OCI-LY3 (cell line): Measurements from ENCODE around the gene FRAS1.

Source experiments
- H2AFZ ChIP-seq: fragments of 200-600, 300-600 bp; shearing (Covaris generic); 2 replicates; pipeline ENCODE4 v1.6.0; 2014; ENCODE audit warnings: antibody characterized with exemption, low read depth, low read length
- H3K27ac ChIP-seq: fragments of 200-600, 300-600 bp; sonication (generic); 2 replicates; pipeline ENCODE4 v1.5.1; 2014; ENCODE audit warnings: mild to moderate bottlenecking, low read length, moderate library complexity, mixed read lengths
- H3K27me3 ChIP-seq: fragments of 200-600, 300-600 bp; sonication (generic); 2 replicates; pipeline ENCODE4 v1.6.1; 2014; ENCODE audit warnings: low read depth, low read length, mixed read lengths
- H3K36me3 ChIP-seq: fragments of 200-600, 300-600 bp; sonication (generic); replicated peaks from 2 replicates; pipeline ENCODE3; 2014; ENCODE audit warnings: low read depth, low read length, mixed read lengths
- H3K4me1 ChIP-seq: fragments of 300-600, 200-600 bp; sonication (generic); 2 replicates; pipeline ENCODE4 v1.6.1; 2014; ENCODE audit warnings: low read length, mixed read lengths
- H3K4me2 ChIP-seq: fragments of 200-600, 300-600 bp; sonication (generic); 2 replicates; pipeline ENCODE4 v1.6.1; 2014; ENCODE audit warnings: low read length, mixed read lengths
- H3K4me3 ChIP-seq: fragments of 300-600, 200-600 bp; sonication (generic); 2 replicates; pipeline ENCODE4 v1.5.1; 2014; ENCODE audit warnings: antibody characterized with exemption, mild to moderate bottlenecking, low read length, moderate library complexity
- H3K79me2 ChIP-seq: fragments of 300-600, 200-600 bp; shearing (Covaris generic); 2 replicates; pipeline ENCODE4 v1.6.1; 2014; ENCODE audit warnings: mild to moderate bottlenecking, low read length, mixed read lengths
- H3K9ac ChIP-seq: fragments of 300-600, 200-600 bp; shearing (Covaris generic); 2 replicates; pipeline ENCODE4 v1.6.0; 2014; ENCODE audit warnings: mild to moderate bottlenecking, low read length, moderate library complexity
- H3K9me3 ChIP-seq: fragments of 200-600, 300-600 bp; shearing (Covaris generic); 2 replicates; pipeline ENCODE4 v1.6.1; 2014; ENCODE audit warnings: low read length, mixed read lengths; ENCODE audit not compliant: insufficient read depth
- H4K20me1 ChIP-seq: fragments of 200-600, 300-600 bp; sonication (generic); 2 replicates; pipeline ENCODE4 v1.6.1; 2016; ENCODE audit warnings: low read length, mixed read lengths; ENCODE audit not compliant: insufficient read depth
- EZH2phosphoT487 ChIP-seq: fragments of 200-600 bp; shearing (Covaris generic); IDR thresholded peaks from 2 replicates; pipeline ENCODE4 v1.6.1; 2018; ENCODE audit warnings: antibody characterized with exemption, mixed run types, low read depth
- TF ChIP-seq, protein P1 (sequence below): fragments of 200-600, 300-600 bp; sonication (generic); IDR thresholded peaks from 2 replicates; pipeline ENCODE4 v1.5.1; 2014; ENCODE audit warnings: antibody characterized with exemption, low read length, low read depth

FRAS1 gene

DNA sequence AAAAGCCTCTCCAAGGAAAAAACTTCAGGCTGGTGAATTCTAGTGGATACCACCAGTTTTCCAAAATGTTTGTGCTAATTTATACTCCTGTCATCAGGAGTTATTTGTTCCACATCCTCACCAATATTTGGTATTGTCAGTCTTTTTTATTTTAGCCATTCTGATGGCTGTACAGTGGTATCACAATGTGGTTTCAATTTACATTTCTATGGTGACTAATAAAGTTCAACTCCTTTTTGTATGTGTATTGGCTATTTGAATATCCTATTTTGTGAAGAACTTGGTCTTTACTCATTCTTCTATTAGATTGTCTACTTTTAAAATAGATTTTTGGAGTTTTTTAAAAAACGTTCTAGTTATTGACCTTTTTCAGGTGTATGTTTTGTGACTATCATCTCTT is 33.0 kb upstream of the FRAS1 start:
- TF ChIP-seq, protein P1, sequence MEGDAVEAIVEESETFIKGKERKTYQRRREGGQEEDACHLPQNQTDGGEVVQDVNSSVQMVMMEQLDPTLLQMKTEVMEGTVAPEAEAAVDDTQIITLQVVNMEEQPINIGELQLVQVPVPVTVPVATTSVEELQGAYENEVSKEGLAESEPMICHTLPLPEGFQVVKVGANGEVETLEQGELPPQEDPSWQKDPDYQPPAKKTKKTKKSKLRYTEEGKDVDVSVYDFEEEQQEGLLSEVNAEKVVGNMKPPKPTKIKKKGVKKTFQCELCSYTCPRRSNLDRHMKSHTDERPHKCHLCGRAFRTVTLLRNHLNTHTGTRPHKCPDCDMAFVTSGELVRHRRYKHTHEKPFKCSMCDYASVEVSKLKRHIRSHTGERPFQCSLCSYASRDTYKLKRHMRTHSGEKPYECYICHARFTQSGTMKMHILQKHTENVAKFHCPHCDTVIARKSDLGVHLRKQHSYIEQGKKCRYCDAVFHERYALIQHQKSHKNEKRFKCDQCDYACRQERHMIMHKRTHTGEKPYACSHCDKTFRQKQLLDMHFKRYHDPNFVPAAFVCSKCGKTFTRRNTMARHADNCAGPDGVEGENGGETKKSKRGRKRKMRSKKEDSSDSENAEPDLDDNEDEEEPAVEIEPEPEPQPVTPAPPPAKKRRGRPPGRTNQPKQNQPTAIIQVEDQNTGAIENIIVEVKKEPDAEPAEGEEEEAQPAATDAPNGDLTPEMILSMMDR: no peak
- no peak for TF ChIP-seq EZH2phosphoT487
- Histone ChIP-seq H3K4me3 (no peak overlapping the region), H3K4me1 (no peaks in the 10 kb centered on the region), H3K4me2 (no peak overlapping the region), H3K79me2 (no peaks in the 10 kb centered on the region), H3K9ac (no peak overlapping the region), H3K36me3 (no peaks in the 10 kb centered on the region), H2AFZ (no peak overlapping the region), H4K20me1 (no peaks in the 10 kb centered on the region), H3K27me3 (no peaks in the 10 kb centered on the region), H3K9me3 (no peaks in the 10 kb centered on the region), H3K27ac (no peak overlapping the region)

DNA sequence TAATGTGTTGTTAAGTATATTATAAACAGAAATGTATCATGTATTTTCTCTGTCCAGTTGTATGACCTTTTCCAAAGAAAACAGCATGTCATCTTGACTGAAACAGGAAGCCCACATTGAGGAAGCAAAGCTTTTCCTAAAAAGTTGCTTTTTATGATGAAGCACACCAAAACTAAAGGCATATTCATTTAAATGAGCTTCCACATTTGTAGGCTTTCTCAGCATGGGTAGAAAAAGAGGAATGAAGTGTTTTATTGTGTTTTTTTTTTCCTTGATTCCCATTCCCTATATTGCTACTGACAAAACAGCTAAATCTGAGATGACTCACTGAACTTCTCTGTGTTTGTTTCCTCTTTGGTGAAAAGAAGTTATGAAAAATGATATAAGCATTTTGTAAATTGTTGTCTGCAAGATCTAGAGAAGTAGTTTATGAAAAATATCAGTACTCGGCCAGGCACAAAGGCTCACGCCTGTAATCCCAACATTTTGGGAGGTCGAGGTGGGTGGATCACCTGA is 32.5 kb upstream of the FRAS1 start:
- no peak overlapping the region for H3K27ac ChIP-seq
- H3K27me3 ChIP-seq: no peaks in the 10 kb centered on the region
- no peak overlapping the region for H3K4me2 ChIP-seq
- H3K4me3 ChIP-seq: no peak overlapping the region
- no peak overlapping the region for H2AFZ ChIP-seq
- H3K9ac ChIP-seq: no peak overlapping the region
- TF ChIP-seq, protein P1: no peak
- TF ChIP-seq EZH2phosphoT487: no peak
- no peaks in the 10 kb centered on the region for H4K20me1 ChIP-seq
- no peaks in the 10 kb centered on the region for H3K4me1 ChIP-seq
- H3K9me3 ChIP-seq: no peaks in the 10 kb centered on the region
- no peaks in the 10 kb centered on the region for H3K36me3 ChIP-seq
- no peaks in the 10 kb centered on the region for H3K79me2 ChIP-seq

DNA sequence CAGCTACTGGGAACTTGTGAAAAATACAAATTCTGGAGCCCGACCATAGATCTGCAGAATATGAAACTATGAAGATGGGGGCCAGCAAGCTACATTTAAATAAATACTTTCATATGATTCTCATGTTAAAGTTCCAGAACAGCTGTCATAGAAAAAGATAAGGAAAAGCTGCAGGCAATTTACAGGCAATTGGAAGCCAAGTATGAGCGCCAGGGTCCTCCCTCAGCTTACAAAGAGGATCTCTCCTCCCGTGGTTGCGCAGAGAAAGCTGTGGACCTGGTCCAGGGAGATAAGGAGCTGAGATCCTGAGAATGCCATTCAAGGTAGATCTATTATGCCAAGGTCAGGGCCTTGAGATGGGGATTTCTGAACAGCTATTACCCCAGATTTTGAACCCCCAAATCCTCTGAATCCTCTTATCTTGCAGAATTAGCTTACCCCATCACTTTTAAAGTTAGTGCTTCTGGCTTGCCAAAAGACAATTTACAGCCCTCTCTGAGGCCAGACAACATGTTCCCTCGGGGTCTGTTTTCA is 25.6 kb upstream of the FRAS1 start:
- Histone ChIP-seq H3K4me1 (no peaks in the 10 kb centered on the region), H3K4me3 (no peak overlapping the region), H4K20me1 (no peaks in the 10 kb centered on the region), H3K9ac (no peak overlapping the region), H3K4me2 (no peak overlapping the region), H3K36me3 (no peaks in the 10 kb centered on the region), H3K79me2 (no peaks in the 10 kb centered on the region), H3K27me3 (no peaks in the 10 kb centered on the region), H3K27ac (no peak overlapping the region), H3K9me3 (no peaks in the 10 kb centered on the region), H2AFZ (no peak overlapping the region)
- TF ChIP-seq, protein P1: no peak
- TF ChIP-seq EZH2phosphoT487: no peak

DNA sequence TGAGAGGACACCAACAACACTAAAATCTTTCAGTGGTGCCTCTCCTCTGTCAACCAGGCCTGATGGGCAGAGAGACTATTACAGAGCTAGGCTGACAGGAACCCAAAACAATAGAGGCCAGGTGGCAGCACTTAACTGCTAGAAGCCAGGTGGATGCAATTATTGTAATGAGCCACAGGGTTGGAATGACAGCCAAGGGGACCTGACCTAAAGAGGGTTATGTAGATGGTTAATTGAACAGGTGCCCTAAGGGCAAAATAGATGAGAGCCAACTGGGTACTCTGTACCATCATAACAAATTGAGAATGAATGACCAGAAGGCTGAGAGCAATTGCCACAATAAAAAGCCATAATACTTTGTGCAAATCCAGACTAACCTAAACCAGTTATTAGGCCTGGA is 24.7 kb upstream of the FRAS1 start:
- Histone ChIP-seq H3K9ac (no peak overlapping the region), H3K4me2 (no peak overlapping the region), H3K4me1 (no peaks in the 10 kb centered on the region), H2AFZ (no peak overlapping the region), H3K9me3 (no peaks in the 10 kb centered on the region), H3K27ac (no peak overlapping the region), H4K20me1 (no peaks in the 10 kb centered on the region), H3K27me3 (no peaks in the 10 kb centered on the region), H3K4me3 (no peak overlapping the region), H3K36me3 (no peaks in the 10 kb centered on the region), H3K79me2 (no peaks in the 10 kb centered on the region)
- no peak for TF ChIP-seq EZH2phosphoT487
- TF ChIP-seq, protein P1: no peak
